ENCODE results near the gene MMP15. TPM values are rescaled to one million over a fixed set of nuclear protein-coding genes. Genes with fewer than 3 reads are reported as not detected.
A peak's percentile ranks its signal among the peaks of the same experiment; 100 is the strongest.

MMP15 gene
- total RNA-seq, 1 donor from 2014 or later: 44.0 TPM

- no peak for ATAC-seq
- DNase-seq (ENCODE audit: low spot score): no peak
- intact Hi-C loops (cut with DNase I): no loop called here
Measured at GRCh38 chr16:58029410-58029809, 3.9 kb downstream of the MMP15 start.

GRCh38 chr16:58030136-58030840 is 4.7 kb downstream of the MMP15 start:
- intact Hi-C loops (cut with DNase I): no loop called here
- ATAC-seq (no peak), DNase-seq (ENCODE audit: low spot score) (no peak)

GRCh38 chr16:58031016-58031800 is 5.7 kb downstream of the MMP15 start:
- intact Hi-C loops (cut with DNase I): no loop called here
- DNase-seq (ENCODE audit: low spot score) (no peak), ATAC-seq (no peak)

GRCh38 chr16:58032710-58033293 is 7.2 kb downstream of the MMP15 start:
- ATAC-seq (peak; percentile 49), DNase-seq (ENCODE audit: low spot score) (no peak)

GRCh38 chr16:58034128-58034685 is 8.7 kb downstream of the MMP15 start:
- ATAC-seq (no peak), DNase-seq (ENCODE audit: low spot score) (no peak)
- intact Hi-C loops (cut with DNase I): no loop called here

More at GRCh38 chr16:58032710-58033293, 7.2 kb downstream of the MMP15 start:
- intact Hi-C loops (cut with DNase I): no loop called here

GRCh38 chr16:58034774-58035173 is 9.2 kb downstream of the MMP15 start:
- intact Hi-C loops (cut with DNase I): no loop called here
- ATAC-seq: no peak
- DNase-seq (ENCODE audit: low spot score): no peak

GRCh38 chr16:58035356-58036170 is 10.0 kb downstream of the MMP15 start:
- ATAC-seq: no peak
- intact Hi-C loops (cut with DNase I): no loop called here
- DNase-seq (ENCODE audit: low spot score): no peak

GRCh38 chr16:58036943-58037342 is 11.4 kb downstream of the MMP15 start:
- intact Hi-C loops (cut with DNase I): no loop called here
- DNase-seq (ENCODE audit: low spot score): no peak
- ATAC-seq: no peak

- no peak for ATAC-seq
- intact Hi-C loops (cut with DNase I): no loop called here
- DNase-seq (ENCODE audit: low spot score): no peak
Measured at GRCh38 chr16:58037365-58038057, 12.0 kb downstream of the MMP15 start.

GRCh38 chr16:58038219-58038641 is 12.7 kb downstream of the MMP15 start:
- DNase-seq (ENCODE audit: low spot score): no peak
- intact Hi-C loops (cut with DNase I): no loop called here
- ATAC-seq: no peak

GRCh38 chr16:58039829-58040495 is 14.4 kb downstream of the MMP15 start:
- intact Hi-C loops (cut with DNase I): no loop called here
- no peak for DNase-seq (ENCODE audit: low spot score)
- ATAC-seq: no peak

GRCh38 chr16:58040496-58040846 is 14.9 kb downstream of the MMP15 start:
- intact Hi-C loops (cut with DNase I): no loop called here
- ATAC-seq: no peak
- no peak for DNase-seq (ENCODE audit: low spot score)

GRCh38 chr16:58040945-58041627 is 15.5 kb downstream of the MMP15 start:
- intact Hi-C loops (cut with DNase I): no loop called here
- ATAC-seq: no peak
- no peak for DNase-seq (ENCODE audit: low spot score)

- ATAC-seq (no peak), DNase-seq (ENCODE audit: low spot score) (no peak)
- intact Hi-C loops (cut with DNase I): no loop called here
Measured at GRCh38 chr16:58041628-58041955, 16.0 kb downstream of the MMP15 start.

GRCh38 chr16:58042001-58042885 is 16.7 kb downstream of the MMP15 start:
- ATAC-seq (no peak), DNase-seq (ENCODE audit: low spot score) (no peak)
- intact Hi-C loops (cut with DNase I): no loop called here

- intact Hi-C loops (cut with DNase I): no loop called here
- no peak for DNase-seq (ENCODE audit: low spot score)
- ATAC-seq: no peak
Measured at GRCh38 chr16:58042886-58043515, 17.4 kb downstream of the MMP15 start.

All from sciatic nerve (tissue), 2 donors.